Activated CD8-positive, alpha-beta T cell treated with anti-CD3 and anti-CD28 coated beads for 36 hours (primary cell): Measurements from ENCODE around the gene ENPP1. TPM values are rescaled to one million over a fixed set of nuclear protein-coding genes. Genes with fewer than 3 reads are reported as not detected.
A peak's percentile ranks its signal among the peaks of the same experiment; 100 is the strongest.
"Not testable (repeated sequence)": the region's sequence is repeated elsewhere in the genome, so short reads cannot be mapped to it uniquely, and the experiment has no call there.

Experiments used
- ATAC-seq: fragments of 200-7000 bp; cut with Tn5 transposase; one replicate; pipeline ENCODE4 v1.10.0; 2021; ENCODE audit warnings: mild to moderate bottlenecking, moderate library complexity
- CTCF ChIA-PET: fragments of 350-600 bp; sonication (Branson Sonifier 250); formaldehyde crosslinking; loops from one replicate; lab custom pipeline; 2021; ENCODE audit warnings: antibody characterized with exemption; lab: Charles Lee
- POLR2A ChIA-PET: fragments of 350-600 bp; sonication (Branson Sonifier 250); formaldehyde crosslinking; loops from one replicate; lab custom pipeline; 2021; ENCODE audit warnings: antibody characterized with exemption; lab: Charles Lee
- DNase-seq: peaks from one replicate; pipeline ENCODE4 v3.0.0-alpha.2; 2020
- H3K27ac Mint-ChIP-seq: one replicate; pipeline ENCODE4 v1.8.0; 2021; ENCODE audit warnings: mild to moderate bottlenecking, mixed read lengths
- H3K27me3 Mint-ChIP-seq: one replicate; pipeline ENCODE4 v1.8.0; 2021; ENCODE audit warnings: mixed read lengths
- H3K36me3 Mint-ChIP-seq: one replicate; pipeline ENCODE4 v1.8.0; 2021; ENCODE audit warnings: low read depth, mixed read lengths
- H3K4me1 Mint-ChIP-seq: one replicate; pipeline ENCODE4 v1.8.0; 2021; ENCODE audit warnings: low read depth, mixed read lengths
- H3K4me3 Mint-ChIP-seq: one replicate; pipeline ENCODE4 v1.8.0; 2021; ENCODE audit warnings: mild to moderate bottlenecking, moderate library complexity, mixed read lengths
- H3K9me3 Mint-ChIP-seq: one replicate; pipeline ENCODE4 v1.8.0; 2021; ENCODE audit warnings: mixed read lengths
- intact Hi-C: fragments of 100-400 bp; cut with micrococcal nuclease; formaldehyde crosslinking; loops from one replicate; pipeline ENCODE4 v1.10.0; 2022
- total RNA-seq, 2 experiments: library from RNA; stranded (reverse); gene quantifications; one replicate each; pipeline ENCODE4 v1.2.3, GENCODE V29; 2021
- TF ChIP-seq, protein P1 (sequence below): fragments of 200-600 bp; IDR thresholded peaks from one replicate; pipeline ENCODE4 v1.8.0; 2022; ENCODE audit warnings: antibody characterized with exemption, mild to moderate bottlenecking

The ENPP1 gene
- total RNA-seq, 2 experiments from 2014 or later, result 0.20 to 0.27 TPM

DNA sequence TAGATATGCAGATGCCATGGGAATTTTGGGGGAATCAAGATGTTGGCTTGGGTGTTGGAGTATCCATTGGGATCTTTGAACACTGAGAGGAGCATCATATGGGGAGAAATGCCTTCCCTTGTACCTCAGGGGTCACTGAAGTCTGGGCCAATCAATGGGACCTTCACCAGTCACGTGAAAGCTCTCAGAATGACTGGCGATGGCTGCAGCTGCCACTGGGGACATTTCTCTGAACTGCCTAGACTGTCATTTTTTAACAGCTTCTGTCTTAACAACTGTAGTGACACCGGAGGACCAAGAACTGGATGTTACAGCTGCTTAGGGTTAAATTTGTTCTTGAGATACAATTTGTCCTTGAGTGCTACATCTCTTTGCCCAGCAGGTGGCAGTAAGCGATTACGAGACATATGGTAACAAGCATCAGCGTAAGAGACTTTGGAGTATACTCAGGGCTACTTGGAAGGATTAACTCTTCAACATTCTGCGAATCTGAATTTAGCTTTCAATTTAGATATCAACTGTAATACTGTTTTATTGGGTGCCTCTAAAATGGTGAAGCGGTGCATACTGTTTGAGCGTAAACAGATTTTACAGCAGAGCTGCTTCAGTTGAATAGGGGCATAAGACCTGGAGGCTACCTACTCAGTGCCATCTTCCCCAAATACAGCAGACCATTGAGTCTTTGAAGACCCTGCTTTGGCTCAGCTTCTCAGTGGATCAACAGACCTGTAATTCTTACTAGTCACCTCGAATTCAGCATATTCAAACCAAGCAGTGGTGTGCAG is 107.3 kb downstream of the ENPP1 start:
- peaks cover 52% of the 10 kb centered on the region for H3K27me3 Mint-ChIP-seq
- no peak overlapping the region for H3K27ac Mint-ChIP-seq
- no peak overlapping the region for H3K4me3 Mint-ChIP-seq
- intact Hi-C loops, result loop anchor here (2.0 to 10.0 kb wide), 2 partner anchors 130 to 304 kb away; no protein-coding TSS in a partner anchor
- POLR2A ChIA-PET, result no interaction called here
- CTCF ChIA-PET, result interaction anchor here (0.7 to 3.3 kb wide), 46 partner anchors 9 to 569 kb away, joined by 3 to 38 read pairs (median 4); partner anchors contain the start of gene MED23
- peak; percentile 73 for ATAC-seq
- H3K36me3 Mint-ChIP-seq, result no peaks in the 10 kb centered on the region
- H3K4me1 Mint-ChIP-seq, result peaks cover 16% of the 10 kb centered on the region
- peaks cover 3% of the 10 kb centered on the region for H3K9me3 Mint-ChIP-seq
- TF ChIP-seq, protein P1, sequence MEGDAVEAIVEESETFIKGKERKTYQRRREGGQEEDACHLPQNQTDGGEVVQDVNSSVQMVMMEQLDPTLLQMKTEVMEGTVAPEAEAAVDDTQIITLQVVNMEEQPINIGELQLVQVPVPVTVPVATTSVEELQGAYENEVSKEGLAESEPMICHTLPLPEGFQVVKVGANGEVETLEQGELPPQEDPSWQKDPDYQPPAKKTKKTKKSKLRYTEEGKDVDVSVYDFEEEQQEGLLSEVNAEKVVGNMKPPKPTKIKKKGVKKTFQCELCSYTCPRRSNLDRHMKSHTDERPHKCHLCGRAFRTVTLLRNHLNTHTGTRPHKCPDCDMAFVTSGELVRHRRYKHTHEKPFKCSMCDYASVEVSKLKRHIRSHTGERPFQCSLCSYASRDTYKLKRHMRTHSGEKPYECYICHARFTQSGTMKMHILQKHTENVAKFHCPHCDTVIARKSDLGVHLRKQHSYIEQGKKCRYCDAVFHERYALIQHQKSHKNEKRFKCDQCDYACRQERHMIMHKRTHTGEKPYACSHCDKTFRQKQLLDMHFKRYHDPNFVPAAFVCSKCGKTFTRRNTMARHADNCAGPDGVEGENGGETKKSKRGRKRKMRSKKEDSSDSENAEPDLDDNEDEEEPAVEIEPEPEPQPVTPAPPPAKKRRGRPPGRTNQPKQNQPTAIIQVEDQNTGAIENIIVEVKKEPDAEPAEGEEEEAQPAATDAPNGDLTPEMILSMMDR, result peak; percentile 73
- DNase-seq, result peak; percentile 79

DNA sequence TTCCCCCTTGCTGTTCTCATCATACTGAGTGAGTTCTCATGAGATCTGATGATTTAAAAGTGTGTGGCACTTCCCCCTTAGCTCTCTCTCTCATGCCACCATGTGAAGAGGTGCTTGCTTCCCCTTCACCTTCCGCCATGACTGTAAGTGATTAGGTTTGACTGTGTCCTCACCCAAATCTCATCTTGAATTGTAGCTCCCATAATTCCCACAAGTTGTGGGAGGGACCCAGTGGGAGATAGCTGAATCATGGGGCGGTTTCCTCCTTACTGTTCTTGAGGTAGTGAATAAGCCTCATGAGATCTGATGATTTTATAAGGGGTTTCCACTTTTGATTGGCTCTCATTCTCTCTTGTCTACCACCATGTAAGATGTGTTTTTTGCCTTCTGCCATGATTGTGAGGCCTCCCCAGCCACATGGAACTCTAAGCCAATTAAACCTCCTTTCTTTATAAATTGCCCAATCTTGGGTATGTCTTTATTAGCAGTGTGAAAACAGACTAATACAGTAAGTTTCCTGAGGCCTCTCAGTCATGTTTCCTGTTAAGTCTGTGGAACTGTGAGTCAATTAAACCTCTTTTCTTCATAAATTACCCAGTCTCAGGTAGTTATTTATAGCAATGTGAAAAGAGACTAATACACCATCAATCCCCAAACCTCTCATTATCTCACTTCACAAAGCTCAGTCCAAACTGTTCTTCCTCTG is 108.4 kb downstream of the ENPP1 start:
- DNase-seq, ATAC-seq, H3K9me3 Mint-ChIP-seq, POLR2A ChIA-PET, H3K27ac Mint-ChIP-seq, H3K36me3 Mint-ChIP-seq, H3K4me3 Mint-ChIP-seq: not testable (repeated sequence)
- H3K27me3 Mint-ChIP-seq, result peaks cover 47% of the 10 kb centered on the region
- intact Hi-C loops, result loop anchor here (10.0 kb wide), 1 partner anchor 131 kb away; no protein-coding TSS in a partner anchor
- CTCF ChIA-PET, result interaction anchor here (0.8 to 3.3 kb wide), 20 partner anchors 8 to 568 kb away, joined by 3 to 38 read pairs (median 6); partner anchors contain the start of gene MED23
- peaks cover 16% of the 10 kb centered on the region for H3K4me1 Mint-ChIP-seq

DNA sequence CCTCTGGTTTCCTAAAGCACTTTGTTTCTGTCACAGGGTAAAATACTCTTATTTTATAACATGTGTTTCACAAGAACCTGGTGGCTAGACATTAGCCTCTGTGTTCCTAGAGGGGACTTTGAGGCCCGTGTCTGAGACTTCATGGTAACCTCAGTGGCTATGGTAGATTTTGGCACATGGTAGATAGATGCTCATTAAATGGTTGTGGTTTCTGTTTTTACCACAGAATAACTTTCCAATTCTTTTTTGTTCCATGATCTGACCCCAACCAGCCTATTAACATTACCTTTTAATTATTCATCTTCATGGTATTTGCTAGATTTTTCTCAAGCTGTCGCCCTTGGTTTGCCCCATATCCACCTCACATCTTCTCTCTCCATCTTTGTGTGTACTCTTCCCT is 109.0 kb downstream of the ENPP1 start:
- intact Hi-C loops, result loop anchor here (10.0 kb wide), 1 partner anchor 132 kb away; no protein-coding TSS in a partner anchor
- peaks cover 43% of the 10 kb centered on the region for H3K27me3 Mint-ChIP-seq
- ChIA-PET POLR2A (interaction anchor here (0.6 kb wide), 1 partner anchor 158 kb away, joined by 3 read pairs; no protein-coding TSS in a partner anchor), CTCF (interaction anchor here (1.1 to 3.3 kb wide), 5 partner anchors 11 to 363 kb away, joined by 3 to 38 read pairs (median 3); no protein-coding TSS in a partner anchor)
- TF ChIP-seq, protein P1, result no peak
- H3K27ac Mint-ChIP-seq, result no peak overlapping the region
- H3K4me3 Mint-ChIP-seq, result no peak overlapping the region
- ATAC-seq, result no peak
- H3K9me3 Mint-ChIP-seq, result peaks cover 5% of the 10 kb centered on the region
- DNase-seq, result no peak
- H3K36me3 Mint-ChIP-seq, result no peaks in the 10 kb centered on the region
- H3K4me1 Mint-ChIP-seq, result peaks cover 16% of the 10 kb centered on the region

DNA sequence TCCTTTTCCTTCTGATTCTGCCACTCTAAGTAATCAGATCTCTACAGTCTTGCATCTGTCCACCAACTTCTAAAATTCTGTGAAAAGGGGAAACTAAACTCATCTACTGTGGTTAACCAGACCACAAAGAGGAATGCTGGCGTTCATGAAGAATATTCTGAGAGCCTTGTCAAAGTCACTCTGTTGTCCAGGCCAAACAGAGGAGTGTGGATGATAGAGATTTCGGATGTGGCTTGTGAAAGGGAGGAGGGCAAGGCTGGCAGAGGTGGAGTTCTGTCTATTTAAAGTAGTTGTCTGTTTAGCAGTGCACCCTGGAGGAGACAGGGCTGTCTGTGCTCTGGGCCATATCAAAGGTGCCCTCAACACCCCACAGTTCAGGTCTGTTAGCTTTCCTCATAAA is 109.5 kb downstream of the ENPP1 start:
- Mint-ChIP-seq H3K27ac (no peak overlapping the region), H3K27me3 (peaks cover 43% of the 10 kb centered on the region), H3K9me3 (peaks cover 5% of the 10 kb centered on the region), H3K36me3 (no peaks in the 10 kb centered on the region), H3K4me3 (no peak overlapping the region), H3K4me1 (peaks cover 16% of the 10 kb centered on the region)
- DNase-seq, result no peak
- intact Hi-C loops, result loop anchor here (10.0 kb wide), 1 partner anchor 133 kb away; no protein-coding TSS in a partner anchor
- TF ChIP-seq, protein P1, result no peak
- peak; percentile 42 for ATAC-seq
- ChIA-PET CTCF (interaction anchor here (1.0 to 3.3 kb wide), 5 partner anchors 10 to 363 kb away, joined by 3 to 38 read pairs (median 3); no protein-coding TSS in a partner anchor), POLR2A (interaction anchor here (0.6 kb wide), 1 partner anchor 158 kb away, joined by 3 read pairs; no protein-coding TSS in a partner anchor)
